GM18502 (cell line): Measurements from ENCODE around the gene INO80.

ENCODE experiments used
- ATAC-seq: cut with Tn5 transposase; IDR thresholded peaks from one replicate; pipeline ENCODE4 v1.9.1; 2021; ENCODE audit warnings: mild to moderate bottlenecking; ENCODE audit not compliant: unreplicated experiment, poor library complexity

Gene INO80

DNA sequence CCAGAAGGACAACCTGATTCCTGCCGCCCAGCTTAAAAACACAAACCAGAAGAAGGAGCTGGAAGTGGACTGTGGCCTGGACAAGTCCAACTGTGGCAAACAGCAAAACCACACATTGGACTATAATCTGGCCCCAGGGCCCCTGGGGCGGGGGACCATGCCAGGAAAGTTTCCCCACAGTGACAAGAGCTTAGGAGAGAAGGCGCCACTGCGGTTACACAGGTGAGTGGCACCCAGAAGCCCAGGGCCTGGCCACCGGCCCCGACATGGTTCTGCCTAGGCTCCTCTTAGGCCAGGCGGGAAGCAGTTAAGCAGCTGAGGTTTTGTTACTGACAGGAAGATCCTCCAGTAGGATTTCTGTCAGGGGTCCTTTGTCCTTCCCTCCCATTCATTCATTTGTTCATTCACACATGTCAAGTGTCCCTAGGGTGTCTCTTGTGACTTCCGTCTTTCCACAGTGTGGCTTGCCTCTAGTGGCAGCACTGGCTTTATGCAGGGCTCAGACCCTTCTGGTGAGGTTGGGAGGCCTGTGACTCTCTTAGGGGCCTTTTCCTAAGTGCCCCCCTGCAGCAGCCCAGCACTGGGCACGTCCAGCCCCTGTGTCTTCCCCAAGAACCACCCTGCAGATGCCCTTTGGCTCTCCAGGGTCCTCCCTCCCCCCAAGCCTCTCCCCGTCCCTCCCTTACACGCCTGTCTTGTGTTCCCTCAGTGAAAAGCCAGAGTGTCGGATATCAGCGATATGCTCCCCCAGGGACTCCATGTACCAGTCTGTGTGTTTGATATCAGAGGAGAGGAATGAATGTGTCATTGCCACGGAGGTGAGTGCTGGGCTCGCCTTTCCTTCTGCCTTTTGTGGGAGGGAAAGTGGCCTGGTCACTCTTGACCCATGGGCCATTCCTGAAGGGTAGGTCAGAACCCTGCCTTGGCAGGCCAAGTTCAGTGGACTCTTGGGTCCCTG lies 179.1 kb downstream of the INO80 start:
- ATAC-seq: no peak

DNA sequence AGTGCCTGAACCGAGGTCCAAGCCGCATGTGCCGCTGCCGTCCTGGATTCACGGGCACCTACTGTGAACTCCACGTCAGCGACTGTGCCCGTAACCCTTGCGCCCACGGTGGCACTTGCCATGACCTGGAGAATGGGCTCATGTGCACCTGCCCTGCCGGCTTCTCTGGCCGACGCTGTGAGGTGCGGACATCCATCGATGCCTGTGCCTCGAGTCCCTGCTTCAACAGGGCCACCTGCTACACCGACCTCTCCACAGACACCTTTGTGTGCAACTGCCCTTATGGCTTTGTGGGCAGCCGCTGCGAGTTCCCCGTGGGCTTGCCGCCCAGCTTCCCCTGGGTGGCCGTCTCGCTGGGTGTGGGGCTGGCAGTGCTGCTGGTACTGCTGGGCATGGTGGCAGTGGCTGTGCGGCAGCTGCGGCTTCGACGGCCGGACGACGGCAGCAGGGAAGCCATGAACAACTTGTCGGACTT lies 179.8 kb downstream of the INO80 start:
- ATAC-seq: no peak

DNA sequence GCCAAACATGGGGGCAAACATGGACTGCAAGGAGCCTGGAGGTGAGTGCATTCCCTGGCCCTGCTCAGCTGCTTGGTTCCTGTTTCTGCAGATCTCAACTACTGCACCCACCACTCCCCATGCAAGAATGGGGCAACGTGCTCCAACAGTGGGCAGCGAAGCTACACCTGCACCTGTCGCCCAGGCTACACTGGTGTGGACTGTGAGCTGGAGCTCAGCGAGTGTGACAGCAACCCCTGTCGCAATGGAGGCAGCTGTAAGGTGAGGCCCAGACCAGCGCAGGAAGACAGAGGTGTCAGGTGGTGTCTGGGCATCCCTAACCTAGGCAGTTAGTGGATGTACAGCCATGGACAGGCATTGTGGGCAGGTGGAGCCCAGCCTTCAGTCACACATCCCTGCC lies 181.6 kb downstream of the INO80 start:
- no peak for ATAC-seq

DNA sequence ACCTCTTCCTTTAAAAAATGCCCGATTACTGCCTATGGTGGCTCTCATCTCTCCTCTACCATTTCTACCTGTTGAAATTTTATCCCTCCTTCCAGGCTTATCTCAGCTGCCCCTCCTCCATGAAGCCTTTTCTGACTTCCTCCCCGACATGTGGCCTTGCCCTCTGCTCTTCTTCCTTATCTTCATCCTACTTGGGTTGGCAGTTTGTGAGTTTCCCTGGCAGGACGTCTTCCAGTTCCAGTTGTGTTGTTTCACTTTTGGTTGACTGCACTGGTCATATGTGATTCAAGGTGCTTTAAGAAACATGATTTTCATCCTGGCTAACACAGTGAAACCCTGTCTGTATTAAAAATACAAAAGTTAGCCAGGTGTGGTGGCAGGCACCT lies 182.6 kb downstream of the INO80 start:
- no peak for ATAC-seq

DNA sequence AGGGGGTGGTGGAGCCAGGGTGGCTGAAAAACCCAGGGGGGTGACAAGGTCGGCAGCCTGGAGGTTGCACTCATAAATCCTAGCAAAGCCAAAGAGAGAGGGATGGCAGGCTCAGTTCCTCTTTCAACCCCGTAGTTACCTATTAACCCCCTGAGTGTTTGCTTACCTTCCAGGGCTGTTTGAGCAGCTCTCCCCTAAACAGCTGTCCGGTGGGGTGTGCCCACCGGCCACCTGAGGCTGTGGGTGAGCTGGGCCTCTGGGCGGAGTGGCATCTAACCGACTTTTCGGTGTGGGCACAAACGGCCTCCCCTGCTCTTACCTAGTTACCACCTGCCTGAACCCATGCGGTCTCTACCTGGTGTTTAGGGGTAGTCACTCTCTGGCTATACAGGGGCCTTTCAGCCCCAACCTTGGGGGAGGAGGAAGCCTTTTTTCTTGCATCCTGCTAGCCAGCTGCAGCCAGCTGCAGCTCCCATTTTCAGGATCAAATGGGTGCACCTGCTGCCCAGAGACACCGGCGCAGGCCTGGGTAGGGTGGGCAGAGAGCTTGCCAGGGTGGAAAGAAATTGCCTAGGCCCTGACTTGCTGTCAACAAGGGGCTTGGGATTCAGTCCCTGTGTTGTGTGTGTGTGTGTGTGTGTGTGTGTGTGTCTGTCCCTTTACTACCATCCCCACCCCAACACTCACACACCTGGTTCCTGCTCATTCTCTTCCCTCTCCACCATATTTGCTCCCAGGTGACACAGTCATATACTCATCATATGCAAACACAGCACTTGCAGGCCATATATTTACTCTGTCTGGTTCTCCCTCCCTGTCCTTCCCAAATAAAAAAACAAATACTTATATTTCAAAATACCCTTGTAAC lies 183.2 kb downstream of the INO80 start:
- no peak for ATAC-seq

DNA sequence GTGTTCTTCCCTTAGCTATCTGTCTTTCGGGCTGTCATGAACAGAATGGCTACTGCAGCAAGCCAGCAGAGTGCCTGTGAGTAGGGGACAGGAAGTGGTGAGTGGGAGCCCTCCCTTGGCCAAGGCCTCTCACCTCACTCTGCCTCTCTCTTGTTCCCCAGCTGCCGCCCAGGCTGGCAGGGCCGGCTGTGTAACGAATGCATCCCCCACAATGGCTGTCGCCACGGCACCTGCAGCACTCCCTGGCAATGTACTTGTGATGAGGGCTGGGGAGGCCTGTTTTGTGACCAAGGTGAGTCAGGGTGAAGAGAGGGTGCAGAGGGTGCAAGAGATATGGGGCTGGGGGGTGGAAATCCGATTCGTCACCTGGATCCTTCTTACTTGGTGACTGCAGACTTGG lies 183.9 kb downstream of the INO80 start:
- no peak for ATAC-seq

DNA sequence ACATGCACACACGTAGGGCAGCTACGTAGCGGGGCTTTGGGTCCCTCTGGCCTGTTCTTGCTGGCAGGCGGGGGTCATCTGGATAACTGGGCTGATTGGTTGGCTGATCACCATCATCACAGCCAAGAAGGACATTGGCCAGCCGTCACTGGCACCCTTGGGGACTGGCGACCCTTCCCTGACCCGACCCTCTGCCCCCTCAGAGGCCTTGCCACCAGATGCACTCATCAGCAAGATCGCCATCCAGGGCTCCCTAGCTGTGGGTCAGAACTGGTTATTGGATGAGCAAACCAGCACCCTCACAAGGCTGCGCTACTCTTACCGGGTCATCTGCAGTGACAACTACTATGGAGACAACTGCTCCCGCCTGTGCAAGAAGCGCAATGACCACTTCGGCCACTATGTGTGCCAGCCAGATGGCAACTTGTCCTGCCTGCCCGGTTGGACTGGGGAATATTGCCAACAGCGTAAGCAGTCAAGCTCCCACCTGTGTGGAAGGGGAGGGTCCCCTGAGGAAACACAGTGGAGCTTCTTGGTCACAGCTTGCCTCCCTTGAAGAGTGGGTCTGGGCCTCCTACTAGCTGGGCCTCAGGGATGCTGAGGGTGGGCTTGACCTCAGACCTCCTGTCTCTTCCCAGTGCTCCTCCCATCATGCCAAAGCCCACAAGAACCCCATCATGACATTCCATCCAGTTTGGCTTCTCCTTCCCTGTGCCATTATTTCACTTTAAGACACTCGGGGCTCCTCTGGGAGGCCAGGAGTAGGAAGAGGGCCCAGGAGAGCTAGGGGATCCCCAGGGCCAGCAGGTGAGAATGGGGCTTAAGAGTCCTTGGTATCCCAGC lies 184.6 kb downstream of the INO80 start:
- no peak for ATAC-seq

DNA sequence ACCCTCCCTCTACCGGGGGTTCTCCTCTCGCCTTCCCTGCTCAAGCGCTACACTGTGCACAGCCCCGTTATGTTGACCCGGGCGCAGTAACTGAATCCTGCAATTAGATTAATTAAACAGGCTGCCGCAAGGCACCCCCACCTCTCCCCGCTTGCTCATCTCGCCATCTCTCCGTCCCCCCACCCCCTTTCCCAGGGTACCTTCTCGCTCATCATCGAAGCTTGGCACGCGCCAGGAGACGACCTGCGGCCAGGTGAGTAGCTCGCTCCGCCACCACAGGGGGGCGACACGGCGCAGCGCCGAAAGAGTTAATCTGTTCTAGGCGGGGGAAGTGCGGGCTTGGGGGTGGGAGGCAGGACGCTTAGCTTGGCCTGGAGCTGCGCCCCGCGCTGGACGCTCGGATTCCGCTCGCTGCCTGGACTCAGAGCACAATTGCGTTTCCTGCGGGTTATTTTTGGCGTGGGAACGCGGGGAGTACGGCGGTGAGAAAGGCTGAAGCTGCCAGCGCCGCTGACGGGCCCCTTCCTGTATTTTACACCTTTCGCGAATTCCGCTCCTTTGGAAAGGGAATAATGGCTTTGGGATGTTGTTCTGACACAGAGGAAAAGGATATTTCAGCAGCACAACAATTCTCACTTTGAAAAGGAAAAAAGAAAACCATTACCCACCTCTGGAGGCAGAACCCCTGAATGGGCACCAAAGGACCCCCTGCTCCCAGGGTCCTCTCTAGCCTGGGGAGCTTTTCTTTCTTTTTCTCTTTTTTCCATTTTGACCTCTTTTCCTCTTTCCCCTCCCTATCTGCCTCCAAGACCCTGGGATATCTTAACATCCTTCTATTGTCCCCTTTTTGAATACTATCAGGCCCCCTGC lies 185.4 kb downstream of the INO80 start:
- ATAC-seq: no peak

DNA sequence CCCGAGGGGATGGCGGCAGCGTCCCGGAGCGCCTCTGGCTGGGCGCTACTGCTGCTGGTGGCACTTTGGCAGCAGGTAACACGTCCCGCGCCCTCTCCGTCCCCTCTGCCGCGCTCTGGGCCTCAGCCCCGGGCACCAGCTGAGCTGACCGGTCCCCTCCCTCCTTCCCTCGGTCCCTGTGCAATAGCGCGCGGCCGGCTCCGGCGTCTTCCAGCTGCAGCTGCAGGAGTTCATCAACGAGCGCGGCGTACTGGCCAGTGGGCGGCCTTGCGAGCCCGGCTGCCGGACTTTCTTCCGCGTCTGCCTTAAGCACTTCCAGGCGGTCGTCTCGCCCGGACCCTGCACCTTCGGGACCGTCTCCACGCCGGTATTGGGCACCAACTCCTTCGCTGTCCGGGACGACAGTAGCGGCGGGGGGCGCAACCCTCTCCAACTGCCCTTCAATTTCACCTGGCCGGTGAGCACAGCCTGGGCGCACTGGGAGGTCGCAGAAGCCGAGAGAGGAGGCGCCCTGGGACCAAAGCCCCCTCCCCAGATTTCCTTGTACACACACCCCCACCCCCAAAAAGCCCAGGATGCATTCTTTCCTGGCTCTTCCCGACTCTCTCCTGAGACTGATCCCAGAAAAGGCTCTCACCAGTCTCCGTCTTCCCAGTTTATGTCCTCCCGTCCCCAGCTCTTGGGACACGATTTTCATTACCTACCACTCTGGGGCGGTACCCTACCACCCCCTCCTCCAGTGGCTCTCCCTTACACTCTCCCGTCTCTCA lies 186.2 kb downstream of the INO80 start:
- no peak for ATAC-seq
